GM04504 (cell line): ENCODE results near the gene FGF1.

Source experiments
- DNase-seq: peaks from one replicate; pipeline ENCODE4 v3.0.0-alpha.2; 2012; ENCODE audit warnings: low read depth

Gene FGF1

GRCh38 chr5:142576303-142576702, 109.6 kb downstream of the FGF1 start:
- DNase-seq: no peak

DNA sequence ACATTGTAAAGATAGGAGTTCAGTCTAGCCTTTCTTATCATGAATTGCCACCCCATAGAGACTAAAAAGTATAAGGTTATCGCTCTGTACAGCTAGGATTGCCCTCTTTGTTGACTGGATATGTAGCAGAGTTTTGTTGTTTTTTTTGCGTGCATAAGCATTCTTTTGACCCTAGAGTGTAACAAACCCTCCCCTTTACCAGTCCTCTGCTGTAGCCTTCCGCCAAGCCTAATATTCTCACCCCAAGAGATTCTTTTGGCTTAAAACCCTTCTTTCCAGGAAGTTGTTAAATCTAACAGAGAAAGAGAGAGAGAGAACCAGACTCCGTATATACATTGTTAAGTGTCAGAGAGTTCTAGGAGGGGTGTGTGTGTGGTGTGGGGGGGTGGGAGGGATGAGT, 113.9 kb downstream of the FGF1 start:
- DNase-seq: no peak

GRCh38 chr5:142571371-142571770, 114.5 kb downstream of the FGF1 start:
- no peak for DNase-seq

DNA sequence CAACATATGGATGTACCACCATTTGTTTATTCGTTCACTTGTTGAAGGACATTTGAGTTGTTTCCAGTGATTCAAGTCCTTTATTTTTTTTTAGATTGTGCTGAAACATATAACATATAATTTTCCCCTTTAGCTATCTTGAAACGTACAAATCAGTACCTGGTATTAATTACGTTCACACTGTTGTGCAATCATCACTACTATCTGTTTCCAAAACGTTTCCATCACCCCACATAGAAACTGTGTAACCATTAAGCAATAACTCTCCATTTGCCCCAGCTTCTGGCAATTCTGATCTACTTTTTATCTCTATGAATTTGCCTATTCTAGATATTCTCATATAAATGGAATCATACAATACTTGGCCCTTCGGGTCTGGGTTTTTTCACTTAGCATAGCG, 116.0 kb downstream of the FGF1 start:
- DNase-seq: no peak

DNA sequence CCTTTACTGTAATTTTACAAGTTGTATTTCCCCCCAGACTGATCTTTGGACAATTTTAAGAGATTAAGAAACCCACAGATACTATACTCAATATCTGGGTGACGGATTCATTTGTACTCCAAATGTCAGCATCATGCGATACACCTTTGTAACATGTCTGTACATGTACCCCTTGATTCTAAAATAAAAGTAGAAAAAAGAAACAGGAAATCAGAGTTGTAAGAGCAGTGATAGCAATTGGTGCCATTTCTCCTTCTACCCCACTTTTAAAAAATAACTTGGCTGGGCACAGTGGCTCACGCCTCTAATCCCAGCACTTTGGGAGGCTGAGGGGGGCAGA, 116.9 kb downstream of the FGF1 start:
- no peak for DNase-seq

DNA sequence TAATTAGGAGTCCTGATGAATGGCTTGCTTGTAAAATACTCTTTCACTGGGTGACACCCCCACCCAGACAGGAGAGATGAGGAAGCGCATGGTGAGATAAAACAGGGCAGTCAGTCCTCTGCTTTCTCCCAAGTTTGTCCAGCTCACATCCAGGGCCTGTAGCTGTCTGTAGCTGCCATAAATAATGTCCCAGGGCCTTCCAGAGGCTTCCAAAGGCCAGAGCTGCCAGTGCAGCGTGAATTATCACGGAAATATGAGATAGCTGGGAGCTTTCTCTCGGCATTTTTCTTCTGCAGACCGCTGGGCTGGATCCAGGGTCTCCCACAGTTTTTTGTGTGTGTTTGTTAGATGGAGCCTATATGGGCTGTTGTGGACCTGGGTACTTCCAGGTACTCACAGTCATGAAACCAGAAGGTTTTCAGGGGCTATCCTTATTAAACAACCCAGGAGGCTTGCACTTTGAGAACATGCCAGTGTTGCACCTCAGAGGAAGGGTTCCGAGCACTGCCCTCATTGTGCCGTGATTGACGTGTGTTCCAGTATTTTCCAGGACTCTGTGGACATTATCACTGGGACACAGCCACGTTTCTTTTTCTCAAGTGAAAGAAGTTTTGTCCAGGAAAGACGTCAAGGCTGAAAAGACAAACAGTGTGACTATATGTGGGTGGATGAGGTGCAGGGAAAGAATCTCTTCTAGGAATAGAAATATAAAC, 117.5 kb downstream of the FGF1 start:
- no peak for DNase-seq

DNA sequence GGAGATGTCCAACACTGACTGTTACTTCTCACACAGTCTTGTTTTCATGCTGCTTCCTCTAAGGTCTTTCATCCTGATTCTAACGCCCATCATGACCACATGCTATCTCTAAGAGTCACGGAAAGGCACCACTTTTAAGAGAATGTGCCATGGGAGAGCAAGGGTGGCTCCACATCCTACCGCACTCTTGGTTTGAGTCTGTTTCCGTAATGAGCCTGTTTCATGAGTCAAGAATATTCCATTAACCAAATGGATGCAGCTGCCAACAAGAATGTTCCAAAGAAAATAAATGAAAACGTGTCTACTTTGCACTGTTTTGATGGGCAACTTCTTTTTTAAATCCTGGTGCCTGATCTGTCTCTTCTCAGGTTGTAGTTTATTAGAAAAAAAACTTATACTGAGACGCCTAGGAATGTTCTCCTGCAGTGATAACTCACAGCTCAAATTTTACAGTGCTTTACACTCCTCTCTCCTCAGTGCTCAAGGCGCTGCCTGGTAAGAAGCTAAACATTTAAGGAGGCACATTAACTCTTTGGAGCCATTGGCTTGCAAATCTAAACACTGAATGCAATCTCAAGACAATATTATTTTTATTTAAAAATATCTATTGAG, 124.3 kb downstream of the FGF1 start:
- DNase-seq: no peak

DNA sequence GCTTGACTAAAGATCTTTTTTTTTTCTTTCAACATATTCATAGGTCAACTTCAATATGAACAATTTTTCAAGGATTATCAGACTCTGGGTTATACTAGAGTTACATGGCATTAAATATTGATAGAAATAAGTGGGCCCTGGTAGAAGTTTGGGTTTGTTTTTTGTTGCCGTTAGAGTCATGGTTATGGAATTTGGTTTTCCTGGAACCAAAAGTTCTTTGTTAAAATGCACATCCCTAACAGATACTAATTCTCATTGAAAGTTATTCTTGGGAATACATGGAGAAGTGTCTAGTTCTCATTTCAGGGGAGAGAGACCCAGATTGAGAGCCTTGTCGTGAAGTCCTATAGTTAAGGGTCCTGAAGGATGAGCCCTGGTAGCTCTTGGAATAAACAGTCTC, 124.9 kb downstream of the FGF1 start:
- no peak for DNase-seq

- no peak for DNase-seq
Observed at GRCh38 chr5:142552107-142552506, 133.8 kb downstream of the FGF1 start.

DNA sequence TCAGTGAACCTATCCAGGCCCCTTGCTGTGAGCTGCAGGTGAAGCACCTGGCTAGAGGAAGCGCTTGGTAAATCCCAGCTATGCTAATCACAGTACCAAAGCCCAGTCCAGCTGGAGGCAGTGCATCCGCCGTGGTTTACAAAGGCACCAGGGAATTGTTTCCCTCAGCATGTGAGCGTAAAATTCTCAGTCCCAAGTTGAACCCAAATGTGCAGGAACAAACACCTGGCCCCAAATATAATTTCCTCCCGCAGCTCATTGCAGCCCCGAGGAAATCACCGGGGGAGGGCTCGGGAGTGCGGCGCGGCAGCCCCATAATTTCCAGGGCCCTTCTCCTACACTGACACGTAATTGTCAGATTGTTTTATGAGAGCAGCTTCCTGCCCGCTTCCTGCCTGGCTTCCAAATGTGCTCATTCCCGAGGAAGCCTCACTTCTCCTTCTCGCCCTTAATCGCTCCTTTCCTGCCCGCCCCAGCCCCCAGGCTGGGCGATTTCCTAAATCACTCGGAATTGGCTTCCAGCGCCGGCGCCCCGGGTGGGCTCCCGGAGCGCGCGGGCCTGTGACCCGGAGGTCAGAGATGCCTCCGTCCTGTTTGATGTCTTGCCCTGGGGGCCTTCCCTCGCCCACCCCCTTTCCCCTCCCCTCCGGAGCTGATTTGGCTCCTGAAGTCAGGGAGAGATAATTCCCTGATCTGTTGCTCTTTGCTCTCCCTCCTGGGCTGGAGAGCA, 134.4 kb downstream of the FGF1 start:
- DNase-seq: no peak

DNA sequence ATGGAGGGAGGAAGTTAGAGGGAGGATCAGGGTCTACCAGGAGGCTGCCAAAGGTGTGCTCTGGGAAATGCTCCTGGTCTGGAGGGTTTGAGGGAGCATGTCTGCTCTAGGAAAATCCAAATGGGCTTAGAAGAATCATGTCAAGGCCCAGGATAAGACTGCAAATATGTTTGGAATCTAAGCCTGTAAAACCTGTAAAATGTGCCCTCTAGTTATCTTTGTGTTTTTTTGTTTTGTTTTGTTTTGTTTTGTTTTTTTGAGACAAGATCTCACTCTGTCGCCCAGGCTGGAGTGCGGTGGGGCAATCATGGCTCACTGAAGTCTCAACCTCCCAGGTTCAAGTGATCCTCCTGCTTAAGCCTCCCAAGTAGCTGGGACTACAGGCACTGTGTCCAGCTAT, 135.4 kb downstream of the FGF1 start:
- no peak for DNase-seq

DNA sequence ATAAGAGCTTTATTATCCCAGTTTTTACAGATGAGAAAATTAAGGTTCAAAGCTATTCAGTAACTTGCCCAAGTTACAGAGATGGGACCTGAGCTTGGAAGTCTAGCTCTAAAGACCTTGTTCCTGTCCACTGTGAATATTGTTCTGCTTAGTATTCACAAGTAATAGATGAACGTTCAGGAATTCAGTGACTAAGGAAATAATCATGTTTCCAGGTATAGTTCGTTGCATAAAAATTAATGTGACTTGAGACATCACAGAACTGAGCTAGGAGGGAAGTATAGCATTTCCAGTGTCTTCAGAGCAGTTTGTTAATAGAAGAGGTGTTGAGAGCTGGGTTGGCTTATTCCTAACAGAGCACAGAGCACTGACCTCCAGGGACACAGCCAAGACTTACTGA, 136.1 kb downstream of the FGF1 start:
- DNase-seq: no peak

DNA sequence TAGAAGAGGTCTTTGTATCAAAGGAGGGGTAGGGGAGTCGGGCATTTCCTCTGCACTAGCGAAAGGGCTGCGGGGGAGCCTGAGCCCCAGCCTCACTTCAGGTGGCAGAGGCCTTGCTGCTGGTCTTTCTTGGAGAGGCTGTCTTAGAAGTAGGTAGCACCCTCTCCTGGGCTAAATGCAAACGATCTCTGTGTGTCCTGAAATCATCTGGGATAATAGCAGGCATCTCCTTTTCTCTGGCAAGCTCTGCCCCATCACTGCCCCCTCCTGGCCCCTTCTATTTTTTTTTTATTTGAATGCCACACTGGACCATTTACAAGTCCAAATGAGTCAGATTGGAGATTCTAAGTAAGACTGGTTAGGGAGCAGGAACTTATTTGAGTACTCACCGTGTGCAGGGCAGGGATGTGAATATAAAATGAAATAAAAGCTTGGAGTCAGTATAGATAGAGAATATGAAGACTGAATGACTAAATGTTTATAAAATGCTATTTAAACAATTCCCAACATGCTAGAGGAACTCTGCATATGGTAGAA, 137.1 kb downstream of the FGF1 start:
- peak; percentile 93 for DNase-seq

- no peak for DNase-seq
Observed at GRCh38 chr5:142547445-142548380, 138.2 kb downstream of the FGF1 start.

DNA sequence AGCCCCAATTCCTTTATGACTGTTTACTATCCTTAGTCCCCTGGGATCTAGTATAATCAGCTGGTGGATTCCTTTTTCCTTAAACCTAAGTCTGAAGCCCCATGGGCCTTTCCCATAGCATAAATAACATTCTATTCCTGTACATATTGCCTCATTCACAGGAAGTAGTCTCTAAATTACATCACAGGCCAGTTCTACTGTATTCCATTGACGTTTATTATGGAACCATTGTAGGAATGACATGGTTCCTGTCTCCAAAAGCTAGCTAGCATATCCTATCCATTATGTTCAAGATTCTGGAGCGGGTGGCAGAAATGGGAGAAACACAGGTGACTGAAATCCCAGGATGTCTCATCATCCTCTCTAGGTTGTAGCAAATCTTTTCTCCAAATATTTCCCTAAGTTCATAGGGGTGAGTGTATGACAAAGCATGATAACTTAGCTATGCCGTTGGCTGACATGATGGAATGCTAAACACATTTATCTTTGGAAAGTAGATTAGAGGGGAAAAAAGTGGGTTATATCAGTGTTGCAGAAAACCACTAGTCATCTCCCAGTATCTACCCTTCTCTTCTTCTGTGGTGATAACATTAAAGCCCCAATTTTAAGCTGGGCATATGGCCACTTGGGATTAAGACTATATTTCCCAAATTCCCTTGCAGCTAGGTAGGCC, 140.1 kb downstream of the FGF1 start:
- DNase-seq: no peak

- no peak for DNase-seq
Observed at GRCh38 chr5:142544946-142545649, 140.8 kb downstream of the FGF1 start.

- DNase-seq: no peak
Observed at GRCh38 chr5:142544071-142544753, 141.7 kb downstream of the FGF1 start.

- DNase-seq: peak; percentile 38
Observed at GRCh38 chr5:142542906-142543305, 143.0 kb downstream of the FGF1 start.
